PC-9 (cell line): Measurements from ENCODE around the gene PLAGL2.

Source experiments
- EZH2 ChIP-seq: fragments of 200-600 bp; sonication (generic); IDR thresholded peaks from 2 replicates; pipeline ENCODE4 v1.8.0; 2017; ENCODE audit warnings: antibody characterized with exemption, low read depth
- TF ChIP-seq, protein P1 (sequence below): fragments of 200-600 bp; sonication (generic); conservative IDR thresholded peaks from 2 replicates; pipeline ENCODE4 v1.6.1; 2017; ENCODE audit warnings: mixed run types, antibody characterized with exemption, mild to moderate bottlenecking, moderate library complexity

- TF ChIP-seq, protein P1, sequence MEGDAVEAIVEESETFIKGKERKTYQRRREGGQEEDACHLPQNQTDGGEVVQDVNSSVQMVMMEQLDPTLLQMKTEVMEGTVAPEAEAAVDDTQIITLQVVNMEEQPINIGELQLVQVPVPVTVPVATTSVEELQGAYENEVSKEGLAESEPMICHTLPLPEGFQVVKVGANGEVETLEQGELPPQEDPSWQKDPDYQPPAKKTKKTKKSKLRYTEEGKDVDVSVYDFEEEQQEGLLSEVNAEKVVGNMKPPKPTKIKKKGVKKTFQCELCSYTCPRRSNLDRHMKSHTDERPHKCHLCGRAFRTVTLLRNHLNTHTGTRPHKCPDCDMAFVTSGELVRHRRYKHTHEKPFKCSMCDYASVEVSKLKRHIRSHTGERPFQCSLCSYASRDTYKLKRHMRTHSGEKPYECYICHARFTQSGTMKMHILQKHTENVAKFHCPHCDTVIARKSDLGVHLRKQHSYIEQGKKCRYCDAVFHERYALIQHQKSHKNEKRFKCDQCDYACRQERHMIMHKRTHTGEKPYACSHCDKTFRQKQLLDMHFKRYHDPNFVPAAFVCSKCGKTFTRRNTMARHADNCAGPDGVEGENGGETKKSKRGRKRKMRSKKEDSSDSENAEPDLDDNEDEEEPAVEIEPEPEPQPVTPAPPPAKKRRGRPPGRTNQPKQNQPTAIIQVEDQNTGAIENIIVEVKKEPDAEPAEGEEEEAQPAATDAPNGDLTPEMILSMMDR, result no peak
- no peak for TF ChIP-seq EZH2
Measured at GRCh38 chr20:32236819-32237218, 29.3 kb upstream of the PLAGL2 start.
